ENCODE results near the gene CDK18. TPM values are rescaled to one million over a fixed set of nuclear protein-coding genes. Genes with fewer than 3 reads are reported as not detected.

Gene CDK18
- total RNA-seq, 1 experiment from 2014 or later, result 38.5 TPM

DNA sequence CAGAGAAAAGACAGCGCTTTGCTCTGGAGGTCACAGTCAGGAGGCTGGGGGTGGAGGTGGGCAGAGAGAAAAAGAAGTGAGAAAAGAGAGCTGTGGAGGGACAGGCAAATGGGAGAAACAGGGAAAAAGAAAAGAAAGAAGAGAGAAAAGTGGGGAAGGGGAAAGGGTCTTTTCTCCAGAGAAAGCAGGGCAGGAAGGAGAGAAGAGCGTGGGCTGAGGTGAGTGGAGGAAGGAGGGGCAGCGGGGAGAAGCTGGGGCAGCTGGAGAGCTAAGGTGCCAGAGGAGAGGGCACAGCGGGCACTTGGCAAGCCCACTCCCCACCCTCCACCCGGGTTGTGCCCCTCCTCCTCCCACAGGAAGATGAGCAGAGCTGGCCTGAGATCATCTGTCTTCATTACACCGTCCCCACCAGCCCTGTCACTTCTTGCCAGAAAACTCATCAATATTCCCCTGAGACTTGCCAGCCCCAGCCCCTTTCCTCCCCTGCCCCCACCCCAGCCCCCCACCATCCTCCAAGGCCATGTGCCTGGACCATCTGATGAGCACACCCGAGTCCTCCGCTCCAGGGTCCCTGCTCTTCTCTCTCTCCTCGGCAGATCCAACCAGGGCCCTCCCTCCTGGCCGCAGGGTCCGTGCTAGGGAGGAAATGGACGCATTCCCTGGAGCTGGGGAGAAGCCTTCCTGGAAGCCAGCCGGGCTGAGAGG lies 31.6 kb upstream of the CDK18 start:
- Histone ChIP-seq H3K4me2 (ENCODE audit: insufficient read depth, insufficient read length, low read length) (no peak overlapping the region), H4K20me1 (ENCODE audit: control insufficient read depth, insufficient read depth, insufficient read length) (peaks cover 4% of the 10 kb centered on the region), H4K91ac (ENCODE audit: insufficient read length, low read depth, low read length) (no peak overlapping the region), H3K4ac (ENCODE audit: low read depth, low read length) (no peak overlapping the region), H2BK12ac (ENCODE audit: insufficient read length, low read depth, low read length) (no peak overlapping the region), H2BK20ac (ENCODE audit: low read depth, low read length, poor library complexity, severe bottlenecking) (no peak overlapping the region), H3K23me2 (ENCODE audit: insufficient read length, low read depth, low read length, poor library complexity, severe bottlenecking) (no peaks in the 10 kb centered on the region), H3K79me2 (ENCODE audit: insufficient read depth, low read length) (no peaks in the 10 kb centered on the region), H2BK120ac (ENCODE audit: low read depth, low read length, poor library complexity, severe bottlenecking) (no peak overlapping the region), H3T11ph (ENCODE audit: low read length) (no peak overlapping the region), H3K9me3 (ENCODE audit: control insufficient read depth, low read depth, low read length) (no peaks in the 10 kb centered on the region), H3K18ac (ENCODE audit: insufficient read length, low read depth, low read length) (no peak overlapping the region), H3K23ac (ENCODE audit: insufficient read length, low read depth, low read length) (no peak overlapping the region), H2AK5ac (ENCODE audit: insufficient read length, low read length) (no peak overlapping the region), H3K27me3 (ENCODE audit: insufficient read depth, low read length) (no peaks in the 10 kb centered on the region), H4K5ac (ENCODE audit: insufficient read length, low read depth, low read length) (no peak overlapping the region), H3K9ac (ENCODE audit: extremely low read depth, insufficient read length, low read length) (no peak overlapping the region), H2BK15ac (ENCODE audit: low read depth, low read length) (no peak overlapping the region), H3K27ac (ENCODE audit: insufficient read length, low read depth, low read length) (no peak overlapping the region), H4K8ac (replicated peaks; ENCODE audit: insufficient read length, low read depth, low read length) (no peak overlapping the region), H3K56ac (ENCODE audit: insufficient read length, low read depth, low read length) (no peak overlapping the region), H2BK5ac (ENCODE audit: insufficient read length, low read length) (no peak overlapping the region), H3K4me1 (ENCODE audit: insufficient read depth, low read length) (no peaks in the 10 kb centered on the region), H2AFZ (ENCODE audit: low read length) (no peak overlapping the region), H3K79me1 (ENCODE audit: insufficient read depth, low read depth, low read length, poor library complexity, severe bottlenecking) (no peaks in the 10 kb centered on the region), H3K14ac (ENCODE audit: insufficient read depth, low read length) (no peak overlapping the region)
- Mint-ChIP-seq H3K36me3 (ENCODE audit: insufficient read depth in 1 of 3, low read depth in 3 of 3) (peaks cover 0 to 11% (median 5%) of the 10 kb centered on the region in 3 experiments; a peak in 3 of 7 replicates), H3K27ac (no peak overlapping the region), H3K4me1 (peaks cover 29 to 36% of the 10 kb centered on the region in 2 experiments), H3K4me3 (peak overlapping the region in 1 of 2 experiments; percentile 41; a peak in 2 of 5 replicates), H3K9me3 (peaks cover 11 to 14% of the 10 kb centered on the region in 2 experiments), H3K27me3 (ENCODE audit: low read depth) (peaks cover 46% of the 10 kb centered on the region)
- no CpG with 5 or more reads among the region's 13 CpGs for WGBS (ENCODE audit: extremely low coverage, insufficient read length, low lambda C conversion rate)
- DNase-seq, result no peak
- no peak for TF ChIP-seq CTCF (conservative IDR thresholded peaks at IDR 0.05)
